ENCODE results near the gene DIDO1. TPM values are rescaled to one million over a fixed set of nuclear protein-coding genes. Genes with fewer than 3 reads are reported as not detected.
A peak's percentile ranks its signal among the peaks of the same experiment; 100 is the strongest.

The DIDO1 gene
- total RNA-seq, 1 donor, result 46.3 TPM

DNA sequence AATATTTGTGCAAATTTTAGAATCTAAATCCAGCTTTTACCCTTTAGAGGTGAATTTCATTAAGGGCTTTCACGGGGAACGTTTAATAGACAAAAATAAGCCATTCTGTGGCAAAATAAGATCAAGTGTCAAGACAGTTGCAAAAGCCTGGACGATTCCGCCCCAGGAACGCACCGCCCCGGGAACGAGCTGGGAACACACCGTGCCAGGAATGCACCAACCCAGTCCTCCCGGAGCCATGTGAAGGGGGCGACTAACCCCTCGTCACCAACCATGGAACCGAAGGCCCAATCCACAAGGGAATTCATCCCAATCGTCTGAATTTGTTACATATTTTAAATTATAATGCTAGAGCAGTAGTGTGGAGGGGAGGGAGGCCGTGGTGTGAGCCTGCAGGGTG lies 43.9 kb downstream of the DIDO1 start:
- no peak overlapping the region for H3K4me3 ChIP-seq (ENCODE audit: insufficient read depth, low read length)
- H3K4me2 ChIP-seq (ENCODE audit: insufficient read depth, low read length), result no peak overlapping the region
- peaks cover 6% of the 10 kb centered on the region for H3K4me1 ChIP-seq (ENCODE audit: insufficient read depth, low read length)
- no peaks in the 10 kb centered on the region for H3K9me3 ChIP-seq (ENCODE audit: low read depth, low read length)
- no peaks in the 10 kb centered on the region for H3K27me3 ChIP-seq (ENCODE audit: insufficient read depth, low read length)
- no peak overlapping the region for H2AFZ ChIP-seq (ENCODE audit: low read length)
- H3K27ac ChIP-seq (ENCODE audit: low read depth, low read length), result no peak overlapping the region
- TF ChIP-seq, protein P1, sequence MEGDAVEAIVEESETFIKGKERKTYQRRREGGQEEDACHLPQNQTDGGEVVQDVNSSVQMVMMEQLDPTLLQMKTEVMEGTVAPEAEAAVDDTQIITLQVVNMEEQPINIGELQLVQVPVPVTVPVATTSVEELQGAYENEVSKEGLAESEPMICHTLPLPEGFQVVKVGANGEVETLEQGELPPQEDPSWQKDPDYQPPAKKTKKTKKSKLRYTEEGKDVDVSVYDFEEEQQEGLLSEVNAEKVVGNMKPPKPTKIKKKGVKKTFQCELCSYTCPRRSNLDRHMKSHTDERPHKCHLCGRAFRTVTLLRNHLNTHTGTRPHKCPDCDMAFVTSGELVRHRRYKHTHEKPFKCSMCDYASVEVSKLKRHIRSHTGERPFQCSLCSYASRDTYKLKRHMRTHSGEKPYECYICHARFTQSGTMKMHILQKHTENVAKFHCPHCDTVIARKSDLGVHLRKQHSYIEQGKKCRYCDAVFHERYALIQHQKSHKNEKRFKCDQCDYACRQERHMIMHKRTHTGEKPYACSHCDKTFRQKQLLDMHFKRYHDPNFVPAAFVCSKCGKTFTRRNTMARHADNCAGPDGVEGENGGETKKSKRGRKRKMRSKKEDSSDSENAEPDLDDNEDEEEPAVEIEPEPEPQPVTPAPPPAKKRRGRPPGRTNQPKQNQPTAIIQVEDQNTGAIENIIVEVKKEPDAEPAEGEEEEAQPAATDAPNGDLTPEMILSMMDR (IDR thresholded peaks at IDR 0.05; ENCODE audit: extremely low read depth, low read depth, low read length), result no peak
- H3K36me3 ChIP-seq (ENCODE audit: insufficient read depth, low read length), result peaks cover 25% of the 10 kb centered on the region
- peak; percentile 36 for DNase-seq (ENCODE audit: insufficient read length, low spot score, missing footprints)
- no peaks in the 10 kb centered on the region for H3K79me2 ChIP-seq (ENCODE audit: insufficient read depth, low read length)
- peaks cover 2% of the 10 kb centered on the region for H4K20me1 ChIP-seq (ENCODE audit: insufficient read depth, low read length)

DNA sequence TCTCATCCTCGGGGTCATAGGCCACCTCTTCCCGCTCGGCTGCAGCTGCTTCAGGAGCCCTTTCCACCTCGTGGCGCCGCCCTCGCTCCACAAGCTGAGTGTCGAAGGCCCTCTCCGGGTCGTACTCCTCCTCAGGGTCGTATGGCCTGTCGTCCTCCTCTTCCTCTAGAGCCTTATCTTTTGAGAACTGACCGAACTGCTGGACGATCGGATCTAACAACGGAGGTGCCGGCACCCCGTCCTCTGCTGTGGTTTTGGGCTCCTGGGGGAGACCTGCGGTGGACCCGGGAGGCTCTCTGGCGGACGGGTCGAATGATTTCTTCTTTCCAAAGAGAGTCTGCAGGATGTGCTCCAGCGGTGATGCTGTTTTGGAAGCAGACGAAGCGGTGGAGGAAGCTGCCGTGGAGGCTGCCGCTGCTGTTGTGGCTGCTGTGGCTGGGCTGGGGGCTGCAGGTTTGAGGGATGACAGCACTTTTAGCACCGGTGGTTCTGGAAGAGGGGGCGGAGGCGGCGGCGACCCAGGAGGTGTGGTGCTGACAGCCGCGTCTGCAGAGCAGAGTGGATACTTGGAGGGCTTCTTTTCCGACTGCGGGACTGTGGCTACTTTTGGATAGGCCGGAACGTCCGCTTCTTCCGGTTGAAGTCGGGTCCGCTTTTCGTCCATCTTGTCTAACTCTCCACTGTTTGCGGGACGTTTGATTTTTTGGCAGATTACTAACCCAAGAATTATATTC lies 44.5 kb downstream of the DIDO1 start:
- Histone ChIP-seq H3K4me1 (ENCODE audit: insufficient read depth, low read length) (no peaks in the 10 kb centered on the region), H3K27me3 (ENCODE audit: insufficient read depth, low read length) (no peaks in the 10 kb centered on the region)
- TF ChIP-seq, protein P1 (IDR thresholded peaks at IDR 0.05; ENCODE audit: extremely low read depth, low read depth, low read length), result no peak

GRCh38 chr20:62880935-62881661 lies 45.2 kb downstream of the DIDO1 start:
- H3K9me3 ChIP-seq (ENCODE audit: low read depth, low read length), result no peaks in the 10 kb centered on the region
- DNase-seq (ENCODE audit: insufficient read length, low spot score, missing footprints), result peak; percentile 74
- no peak overlapping the region for H3K4me2 ChIP-seq (ENCODE audit: insufficient read depth, low read length)
- H3K36me3 ChIP-seq (ENCODE audit: insufficient read depth, low read length), result peaks cover 18% of the 10 kb centered on the region
- H3K4me3 ChIP-seq (ENCODE audit: insufficient read depth, low read length), result no peak overlapping the region
- H2AFZ ChIP-seq (ENCODE audit: low read length), result no peak overlapping the region
- H3K4me1 ChIP-seq (ENCODE audit: insufficient read depth, low read length), result no peaks in the 10 kb centered on the region
- peaks cover 2% of the 10 kb centered on the region for H4K20me1 ChIP-seq (ENCODE audit: insufficient read depth, low read length)
- H3K27me3 ChIP-seq (ENCODE audit: insufficient read depth, low read length), result no peaks in the 10 kb centered on the region
- H3K27ac ChIP-seq (ENCODE audit: low read depth, low read length), result no peak overlapping the region
- H3K79me2 ChIP-seq (ENCODE audit: insufficient read depth, low read length), result no peaks in the 10 kb centered on the region
- TF ChIP-seq, protein P1 (IDR thresholded peaks at IDR 0.05; ENCODE audit: extremely low read depth, low read depth, low read length), result no peak

More for the DNA sequence above, 44.5 kb downstream of the DIDO1 start:
- peak; percentile 76 for DNase-seq (ENCODE audit: insufficient read length, low spot score, missing footprints)
- Histone ChIP-seq H3K27ac (ENCODE audit: low read depth, low read length) (no peak overlapping the region), H3K9me3 (ENCODE audit: low read depth, low read length) (no peaks in the 10 kb centered on the region), H3K79me2 (ENCODE audit: insufficient read depth, low read length) (no peaks in the 10 kb centered on the region), H4K20me1 (ENCODE audit: insufficient read depth, low read length) (peaks cover 2% of the 10 kb centered on the region), H3K4me3 (ENCODE audit: insufficient read depth, low read length) (no peak overlapping the region), H2AFZ (ENCODE audit: low read length) (no peak overlapping the region), H3K36me3 (ENCODE audit: insufficient read depth, low read length) (peaks cover 23% of the 10 kb centered on the region), H3K4me2 (ENCODE audit: insufficient read depth, low read length) (no peak overlapping the region)
